Limb (tissue), 2 donors: Measurements from ENCODE around the gene MIPEP.
"Not testable (repeated sequence)": the region's sequence is repeated elsewhere in the genome, so short reads cannot be mapped to it uniquely, and the experiment has no call there.

Source experiments
- DNase-seq, 2 donors: peaks; one replicate each; pipeline ENCODE4 v3.0.0-alpha.2; 2016; ENCODE audit errors: extremely low spot score in 2 of 2

Gene MIPEP

GRCh38 chr13:23776698-23777574 is 112.3 kb downstream of the MIPEP start:
- no peak for DNase-seq

- no peak for DNase-seq
Measured at GRCh38 chr13:23772717-23773116, 116.5 kb downstream of the MIPEP start.

- no peak for DNase-seq
Measured at GRCh38 chr13:23771956-23772355, 117.2 kb downstream of the MIPEP start.

- no peak for DNase-seq
Measured at GRCh38 chr13:23771552-23771951, 117.6 kb downstream of the MIPEP start.

GRCh38 chr13:23770973-23771372 is 118.2 kb downstream of the MIPEP start:
- DNase-seq = no peak

- no peak for DNase-seq
Measured at GRCh38 chr13:23770428-23770827, 118.8 kb downstream of the MIPEP start.

- no peak for DNase-seq
Measured at GRCh38 chr13:23769401-23769800, 119.8 kb downstream of the MIPEP start.

- DNase-seq = no peak
Measured at GRCh38 chr13:23767838-23768237, 121.4 kb downstream of the MIPEP start.

- DNase-seq = no peak
Measured at GRCh38 chr13:23766939-23767338, 122.3 kb downstream of the MIPEP start.

GRCh38 chr13:23766283-23766682 is 122.9 kb downstream of the MIPEP start:
- DNase-seq = no peak

GRCh38 chr13:23765531-23765930 is 123.7 kb downstream of the MIPEP start:
- no peak for DNase-seq

GRCh38 chr13:23763318-23763717 is 125.9 kb downstream of the MIPEP start:
- DNase-seq = peak in 1 of 2 donors; percentile 12

- not testable (repeated sequence) for DNase-seq
Measured at GRCh38 chr13:23761760-23762159, 127.4 kb downstream of the MIPEP start.

GRCh38 chr13:23760000-23760399 is 129.2 kb downstream of the MIPEP start:
- DNase-seq = no peak

GRCh38 chr13:23758798-23759527 is 130.2 kb downstream of the MIPEP start:
- DNase-seq = no peak

- no peak for DNase-seq
Measured at GRCh38 chr13:23754997-23755396, 134.2 kb downstream of the MIPEP start.

GRCh38 chr13:23754506-23754905 is 134.7 kb downstream of the MIPEP start:
- DNase-seq = no peak

- no peak for DNase-seq
Measured at GRCh38 chr13:23753458-23753857, 135.7 kb downstream of the MIPEP start.

GRCh38 chr13:23752111-23753001 is 136.8 kb downstream of the MIPEP start:
- no peak for DNase-seq

- no peak for DNase-seq
Measured at GRCh38 chr13:23751195-23751594, 138.0 kb downstream of the MIPEP start.

GRCh38 chr13:23750383-23751121 is 138.6 kb downstream of the MIPEP start:
- no peak for DNase-seq
